ENCODE results near the gene FGD2.

- TF ChIP-seq CTCF (IDR thresholded peaks at IDR 0.05 in 4 of 5, conservative IDR thresholded peaks at IDR 0.05 in 1 of 5) (no peak), POLR2A (IDR thresholded peaks at IDR 0.05) (no peak)
These were observed 46.7 kb downstream of the FGD2 start for GRCh38 chr6:37052027-37052628.

Measured in gastrocnemius medialis (tissue), 4 donors.